ENCODE measurements around the gene NTN3. TPM values are rescaled to one million over a fixed set of nuclear protein-coding genes. Genes with fewer than 3 reads are reported as not detected.

Gene NTN3
- total RNA-seq, 1 experiment from 2014 or later: not detected

- intact Hi-C loops (cut with micrococcal nuclease): no loop called here
Measured at GRCh38 chr16:2490190-2491105, 19.4 kb downstream of the NTN3 start.

DNA sequence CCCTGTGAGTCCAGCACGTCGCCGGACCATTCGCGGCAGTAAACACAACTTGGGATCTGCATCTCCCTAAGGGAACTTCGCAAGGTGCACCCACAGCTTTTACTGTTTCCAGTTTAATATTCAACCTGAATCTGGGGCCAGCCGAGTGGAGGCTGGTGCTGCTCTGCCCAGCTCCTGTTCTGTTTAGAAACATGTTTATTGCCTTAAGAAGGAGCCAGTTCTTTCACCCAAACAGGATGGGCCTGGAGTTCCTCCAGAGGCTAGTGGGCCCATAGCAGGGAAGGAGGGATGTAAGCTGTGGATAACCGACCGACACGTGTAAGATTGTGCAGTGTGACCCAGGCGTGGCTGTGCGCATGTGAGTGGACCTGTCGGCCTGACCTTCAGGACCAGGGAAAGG is 21.2 kb downstream of the NTN3 start:
- Mint-ChIP-seq H3K36me3 (ENCODE audit: insufficient read depth, unreplicated experiment) (peaks cover 6% of the 10 kb centered on the region), H3K4me3 (ENCODE audit: unreplicated experiment) (no peak overlapping the region), H3K4me1 (ENCODE audit: insufficient read depth, unreplicated experiment) (peaks cover 2% of the 10 kb centered on the region), H3K9me3 (ENCODE audit: unreplicated experiment) (no peaks in the 10 kb centered on the region), H3K27me3 (ENCODE audit: insufficient read depth, unreplicated experiment) (no peaks in the 10 kb centered on the region), H3K27ac (ENCODE audit: low read depth, unreplicated experiment) (no peak overlapping the region)
- no TSS peak for BruUV-seq (replicated peaks)
- intact Hi-C loops (cut with micrococcal nuclease): no loop called here
- DNase-seq (ENCODE audit: unreplicated experiment): no peak
- POLR2A ChIA-PET: no interaction called here
- CTCF ChIA-PET: interaction anchor here (0.6 kb wide), 1 partner anchor 223 kb away, joined by 3 read pairs; no protein-coding TSS in a partner anchor
- no peak for TF ChIP-seq CTCF (IDR thresholded peaks at IDR 0.05; ENCODE audit: unreplicated experiment)

More at GRCh38 chr16:2490190-2491105, 19.4 kb downstream of the NTN3 start:
- Mint-ChIP-seq H3K4me1 (ENCODE audit: insufficient read depth, unreplicated experiment) (peaks cover 4% of the 10 kb centered on the region), H3K27ac (ENCODE audit: low read depth, unreplicated experiment) (no peak overlapping the region), H3K27me3 (ENCODE audit: insufficient read depth, unreplicated experiment) (no peaks in the 10 kb centered on the region), H3K36me3 (ENCODE audit: insufficient read depth, unreplicated experiment) (no peaks in the 10 kb centered on the region), H3K4me3 (ENCODE audit: unreplicated experiment) (no peak overlapping the region), H3K9me3 (ENCODE audit: unreplicated experiment) (no peaks in the 10 kb centered on the region)
- no peak for DNase-seq (ENCODE audit: unreplicated experiment)
- TF ChIP-seq CTCF (IDR thresholded peaks at IDR 0.05; ENCODE audit: unreplicated experiment): no peak
- ChIA-PET POLR2A (interaction anchor here (0.7 kb wide), 1 partner anchor 22 kb away, joined by 4 read pairs; no protein-coding TSS in a partner anchor), CTCF (interaction anchor here (0.5 to 1.8 kb wide), 3 partner anchors 10 to 51 kb away, joined by 3 to 10 read pairs (median 3); no protein-coding TSS in a partner anchor)
- BruUV-seq (replicated peaks): no TSS peak

DNA sequence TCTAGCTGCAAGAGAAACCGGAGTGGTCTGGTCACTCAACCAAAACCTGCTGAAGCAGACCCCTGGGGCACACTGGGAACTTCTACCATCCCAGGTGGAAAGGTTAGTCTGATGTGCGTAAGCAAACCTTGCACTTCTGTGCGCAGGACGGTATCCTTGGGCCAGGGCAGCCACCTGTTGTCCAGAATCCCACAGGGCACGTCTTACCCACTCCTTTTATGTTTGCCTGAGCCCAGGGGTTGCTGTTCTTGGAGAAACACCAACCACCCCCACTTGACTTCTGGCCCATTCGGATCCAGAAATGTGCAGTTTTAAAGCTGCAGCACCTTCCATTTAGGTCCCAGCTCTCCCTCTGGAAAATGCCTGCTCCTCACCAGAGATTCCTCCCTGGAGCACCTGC is 22.5 kb downstream of the NTN3 start:
- no peak overlapping the region for H3K27ac Mint-ChIP-seq (ENCODE audit: low read depth, unreplicated experiment)
- intact Hi-C loops (cut with micrococcal nuclease): no loop called here

More for the DNA sequence above, 22.5 kb downstream of the NTN3 start:
- H3K36me3 Mint-ChIP-seq (ENCODE audit: insufficient read depth, unreplicated experiment): peaks cover 13% of the 10 kb centered on the region
- no peaks in the 10 kb centered on the region for H3K27me3 Mint-ChIP-seq (ENCODE audit: insufficient read depth, unreplicated experiment)
- DNase-seq (ENCODE audit: unreplicated experiment): no peak
- BruUV-seq (replicated peaks): no TSS peak
- H3K4me3 Mint-ChIP-seq (ENCODE audit: unreplicated experiment): no peak overlapping the region
- peaks cover 5% of the 10 kb centered on the region for H3K4me1 Mint-ChIP-seq (ENCODE audit: insufficient read depth, unreplicated experiment)
- CTCF ChIA-PET: interaction anchor here (0.6 kb wide), 1 partner anchor 9 kb away, joined by 3 read pairs; no protein-coding TSS in a partner anchor
- TF ChIP-seq CTCF (IDR thresholded peaks at IDR 0.05; ENCODE audit: unreplicated experiment): no peak
- H3K9me3 Mint-ChIP-seq (ENCODE audit: unreplicated experiment): no peaks in the 10 kb centered on the region
- POLR2A ChIA-PET: no interaction called here
